GM21576 (cell line): Measurements from ENCODE around the gene LIG4.
"Not testable (repeated sequence)": the region's sequence is repeated elsewhere in the genome, so short reads cannot be mapped to it uniquely, and the experiment has no call there.

ENCODE experiments used
- ATAC-seq: cut with Tn5 transposase; IDR thresholded peaks from one replicate; pipeline ENCODE4 v1.9.1; 2021; ENCODE audit warnings: mild to moderate bottlenecking, moderate library complexity; ENCODE audit not compliant: unreplicated experiment

Gene LIG4

DNA sequence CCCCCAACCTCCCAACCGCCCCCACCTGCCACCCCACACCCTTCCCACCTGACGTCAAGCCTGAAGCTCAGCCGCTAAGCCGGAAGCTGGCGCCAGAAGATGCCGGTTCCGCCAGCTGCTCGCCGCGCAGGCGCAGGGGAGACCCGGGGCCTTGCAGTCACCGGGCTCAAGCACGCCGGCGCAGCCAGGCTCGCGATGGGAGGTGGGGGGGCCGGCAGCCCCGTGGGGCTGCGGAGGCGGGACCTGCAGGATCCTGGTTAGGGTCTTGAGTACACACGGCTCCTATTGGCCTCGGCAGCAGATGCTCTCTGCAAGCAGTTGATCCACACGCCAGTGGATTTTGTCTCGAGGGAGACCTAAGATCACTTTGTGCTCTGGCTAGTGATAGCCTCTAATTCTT, at the start of gene LIG4:
LIG4 (minus strand) TSS at position 101 of the 400 bp plus-strand sequence. CDS start 4,268 bp downstream, outside the sequence.
- peak; percentile 53 for ATAC-seq

GRCh38 chr13:108263621-108264355, 48.5 kb upstream of the LIG4 start:
- no peak for ATAC-seq

DNA sequence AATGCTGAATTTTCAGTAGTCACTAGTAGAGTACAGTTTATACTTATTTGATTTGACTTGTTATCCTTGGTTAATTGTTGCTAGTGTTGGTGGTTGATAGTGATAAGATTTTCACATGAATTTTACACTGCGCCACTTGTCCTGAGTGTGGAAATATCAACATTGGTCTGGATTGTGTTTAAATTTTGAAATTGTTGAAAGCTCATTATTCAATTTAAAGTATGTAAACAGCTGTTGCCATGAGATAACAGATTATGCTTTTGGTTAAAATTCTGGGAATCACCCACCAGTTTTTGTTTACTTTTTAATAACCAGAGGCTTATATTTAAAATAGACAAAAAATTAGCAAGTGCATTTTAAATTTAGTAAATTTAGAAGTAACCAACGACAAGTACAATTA, 41.9 kb upstream of the LIG4 start:
- no peak for ATAC-seq

- no peak for ATAC-seq
These were observed 33.8 kb upstream of the LIG4 start for GRCh38 chr13:108249150-108249549.

- ATAC-seq: no peak
These were observed 15.0 kb upstream of the LIG4 start for GRCh38 chr13:108230377-108230776.

GRCh38 chr13:108227651-108228272, 12.4 kb upstream of the LIG4 start:
- ATAC-seq: peak; percentile 44

DNA sequence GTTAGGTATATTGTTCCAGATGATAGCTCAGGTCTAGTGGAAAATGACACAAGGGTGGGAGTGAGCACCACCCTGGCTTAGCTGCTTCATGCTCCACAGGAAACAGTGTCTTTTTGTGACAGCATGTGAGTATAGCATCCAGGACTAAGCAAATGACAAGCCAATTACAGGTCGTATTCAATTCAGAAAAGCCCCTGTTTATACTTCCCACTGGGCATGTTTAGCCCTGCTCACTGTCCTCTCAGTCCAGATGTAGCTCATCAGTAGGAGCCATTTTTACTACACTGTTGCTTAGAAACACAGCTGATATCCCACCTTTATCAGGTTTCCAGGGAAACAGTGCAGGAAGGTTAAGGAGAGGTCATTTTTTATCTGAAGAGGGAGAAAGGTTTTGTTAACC, 10.8 kb upstream of the LIG4 start:
- peak; percentile 39 for ATAC-seq

- ATAC-seq: no peak
These were observed 10.1 kb upstream of the LIG4 start for GRCh38 chr13:108225440-108225839.

DNA sequence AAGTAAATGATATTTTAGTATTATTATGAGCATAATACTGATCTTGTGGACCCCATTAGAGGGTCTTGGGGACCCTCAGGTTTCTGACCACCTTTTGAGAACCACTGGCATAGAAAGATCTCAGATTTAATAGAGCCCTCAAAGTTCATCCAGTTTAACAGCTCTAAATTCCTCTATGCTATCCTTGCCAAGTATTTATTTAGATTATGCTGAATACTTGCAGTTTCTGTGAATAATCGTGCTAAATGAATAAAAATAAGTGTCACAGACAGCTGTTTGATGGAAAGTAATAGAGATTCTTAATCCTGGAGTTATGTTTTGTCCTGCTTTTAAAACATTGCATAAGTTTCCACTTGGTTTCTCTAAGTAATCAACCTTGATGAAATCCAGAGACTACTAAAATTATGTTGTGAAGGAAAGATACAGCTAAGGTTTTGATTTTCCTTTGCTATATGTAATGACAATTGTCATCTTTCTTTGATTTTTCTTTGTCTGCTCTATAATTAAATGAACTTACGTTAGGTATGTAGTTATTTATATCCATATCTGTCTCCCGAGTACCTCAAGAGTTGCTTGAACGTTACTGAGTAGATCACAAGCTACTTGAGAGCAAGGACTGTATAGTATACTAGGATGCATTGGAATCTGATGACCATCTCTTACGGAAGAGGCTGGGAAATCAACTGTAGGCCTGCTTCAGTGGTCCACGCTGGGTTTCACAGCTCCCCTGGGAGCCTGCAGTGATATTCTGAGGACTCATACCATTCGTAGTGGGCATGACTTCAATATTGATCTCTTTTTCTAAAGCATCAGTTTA, 8.6 kb upstream of the LIG4 start:
- ATAC-seq: no peak

- peak; percentile 20 for ATAC-seq
These were observed 4.7 kb upstream of the LIG4 start for GRCh38 chr13:108220041-108220440.

GRCh38 chr13:108218044-108218974, 3.0 kb upstream of the LIG4 start, which contains the start of gene ABHD13:
Gene ABHD13, plus strand, starts transcription at chr13:108218392. Its CDS starts 10,827 bp downstream, at chr13:108229219.
- peak; percentile 71 for ATAC-seq

DNA sequence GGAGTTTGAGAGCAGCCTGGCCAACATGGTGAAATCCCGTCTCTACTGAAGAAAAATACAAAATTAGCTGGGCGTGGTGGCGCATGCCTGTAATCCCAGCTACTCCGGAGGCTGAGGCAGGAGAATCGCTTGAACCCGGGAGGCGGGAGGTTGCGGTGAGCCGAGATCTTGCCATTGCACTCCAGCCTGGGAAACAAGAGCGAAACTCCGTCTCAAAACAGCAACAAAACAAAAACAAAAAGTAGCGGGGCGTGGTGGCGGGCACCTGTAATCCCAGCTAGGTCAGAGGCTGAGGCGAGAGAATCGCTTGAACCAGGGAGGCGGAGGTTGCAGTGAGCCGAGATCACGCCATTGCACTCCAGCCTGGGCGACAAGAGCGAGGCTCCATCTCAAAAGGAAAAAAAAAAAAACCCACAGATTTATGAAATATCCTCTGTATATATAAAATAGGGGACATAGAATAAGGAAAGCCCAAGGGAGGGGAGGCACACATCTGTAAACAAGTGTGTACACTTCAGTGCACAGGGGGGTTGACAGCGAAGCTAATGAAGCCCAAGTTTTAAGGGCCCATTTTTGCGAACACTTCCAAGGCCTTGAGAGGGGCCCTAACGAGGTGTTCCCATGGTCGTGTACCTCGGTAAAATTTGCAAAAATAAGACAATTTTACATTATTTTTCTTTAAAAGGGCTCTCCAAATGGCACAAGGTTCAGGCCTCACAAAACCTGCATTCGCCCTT, 2.1 kb upstream of the LIG4 start:
- not testable (repeated sequence) for ATAC-seq

GRCh38 chr13:108214441-108215271, 680 bp downstream of the LIG4 start:
- ATAC-seq: no peak

- no peak for ATAC-seq
These were observed 1.4 kb downstream of the LIG4 start for GRCh38 chr13:108213946-108214345.

DNA sequence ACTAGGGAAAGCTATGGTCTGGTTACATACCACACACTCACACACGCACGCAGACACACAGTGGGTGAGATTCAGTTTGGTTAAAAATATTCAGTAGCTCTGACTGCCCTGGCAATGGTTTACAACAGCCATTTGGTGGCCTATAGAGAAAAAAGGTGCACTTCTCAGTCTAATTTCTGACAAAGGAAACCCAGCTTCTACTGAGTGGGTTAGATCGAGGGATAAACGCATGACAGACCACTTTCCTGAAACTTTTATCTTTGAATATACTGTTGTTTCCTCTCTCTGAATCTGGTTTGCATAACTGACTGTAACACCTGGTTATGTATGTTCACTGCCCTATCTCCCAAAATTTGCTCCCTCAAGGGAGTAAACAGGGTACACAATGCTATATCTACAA, 2.5 kb downstream of the LIG4 start:
- peak; percentile 51 for ATAC-seq

DNA sequence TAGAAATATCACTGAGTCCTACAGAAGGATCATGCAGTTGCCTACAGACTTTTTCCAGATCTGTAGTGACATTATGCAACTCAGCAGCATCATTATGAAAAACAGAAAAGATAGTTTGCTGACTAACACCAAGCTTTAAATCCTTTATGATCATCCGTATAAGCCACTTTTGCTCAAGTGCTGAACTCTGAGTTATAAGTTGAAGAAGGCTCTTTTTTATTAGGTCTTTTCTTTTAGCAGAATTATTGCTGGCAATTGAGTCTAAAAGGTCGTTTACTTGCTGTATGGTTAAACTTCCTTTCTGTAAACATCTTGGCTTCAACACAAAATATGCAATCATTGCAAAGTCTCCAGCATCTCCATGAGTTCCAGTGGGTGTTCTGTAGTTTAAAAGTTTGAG, 4.8 kb downstream of the LIG4 start:
- ATAC-seq: no peak

DNA sequence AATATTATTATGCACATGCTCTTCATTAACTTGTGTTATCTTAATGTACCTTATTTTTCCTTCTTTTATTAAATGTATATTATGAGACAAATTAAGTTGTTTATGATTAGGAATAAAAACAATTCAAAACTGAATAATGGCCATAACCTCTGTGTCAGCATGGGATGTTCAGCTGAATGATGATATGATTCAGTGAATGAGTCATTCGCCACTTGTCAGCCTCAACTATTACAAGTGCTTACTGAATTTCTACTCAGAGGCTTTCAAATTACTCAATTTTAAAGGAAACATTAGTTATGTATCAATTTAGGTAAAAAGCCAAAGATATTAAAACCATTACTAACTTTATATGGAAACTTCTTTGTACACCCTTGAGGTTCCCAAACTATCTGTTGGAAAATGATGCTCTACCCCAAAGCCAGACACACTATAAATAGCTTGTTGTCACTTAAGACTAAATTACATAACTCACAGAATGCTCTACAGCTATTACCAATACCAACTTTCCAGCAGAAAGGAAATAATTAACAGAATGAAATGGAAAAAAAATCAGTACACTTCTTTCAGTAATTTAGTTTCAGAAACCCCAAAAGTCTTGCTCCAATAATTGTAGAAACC, 14.4 kb downstream of the LIG4 start:
- no peak for ATAC-seq

DNA sequence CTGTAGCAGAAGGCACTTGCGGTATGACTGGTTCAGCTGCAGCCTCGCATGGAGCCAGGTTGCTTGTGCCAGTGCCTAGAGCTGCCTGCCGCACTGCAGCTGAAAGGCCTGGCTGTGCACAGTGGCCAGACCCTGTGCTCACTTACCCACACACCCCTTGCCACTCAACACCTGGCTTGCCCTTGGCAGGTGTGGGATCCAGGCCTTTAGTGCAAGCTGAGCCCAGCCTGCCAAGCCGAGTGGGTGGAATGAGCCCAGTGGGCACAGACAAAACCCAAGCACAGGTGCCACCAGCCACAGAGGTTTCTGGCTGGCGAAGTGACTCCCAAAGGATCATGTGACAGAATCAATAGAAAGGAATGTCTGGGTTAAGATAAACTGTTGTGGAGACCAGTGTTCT, 19.5 kb downstream of the LIG4 start:
- no peak for ATAC-seq

GRCh38 chr13:108195146-108195545, 20.2 kb downstream of the LIG4 start:
- no peak for ATAC-seq
